OCI-LY1 (cell line): ENCODE results near the gene C19orf44.
A peak's percentile ranks its signal among the peaks of the same experiment; 100 is the strongest.

Experiments used
- H2AFZ ChIP-seq: fragments of 200-600 bp; sonication (generic), shearing (Covaris generic); 2 replicates; pipeline ENCODE4 v1.6.0; 2014; ENCODE audit warnings: antibody characterized with exemption, mild to moderate bottlenecking, low read length
- H3F3A ChIP-seq: fragments of 200-600 bp; sonication (generic), shearing (Covaris generic); 2 replicates; pipeline ENCODE4 v1.6.0; 2014; ENCODE audit warnings: mild to moderate bottlenecking, antibody characterized with exemption, low read length, moderate library complexity; ENCODE audit not compliant: insufficient read depth
- H3K27ac ChIP-seq: fragments of 200-600 bp; sonication (generic); 2 replicates; pipeline ENCODE4 v1.5.1; 2014; ENCODE audit warnings: low read length, mixed run types, mild to moderate bottlenecking, low read depth; ENCODE audit not compliant: poor library complexity, severe bottlenecking
- H3K27me3 ChIP-seq: fragments of 200-600 bp; sonication (generic); 2 replicates; pipeline ENCODE4 v1.6.0; 2014; ENCODE audit warnings: antibody characterized with exemption, mild to moderate bottlenecking, low read length, moderate library complexity; ENCODE audit not compliant: insufficient read depth
- H3K36me3 ChIP-seq: fragments of 200-600 bp; sonication (generic); 2 replicates; pipeline ENCODE4 v1.6.1; 2014; ENCODE audit warnings: mild to moderate bottlenecking, antibody characterized with exemption, low read length, moderate library complexity, mixed read lengths; ENCODE audit not compliant: insufficient read depth
- H3K4me1 ChIP-seq: fragments of 200-600 bp; sonication (generic); 2 replicates; pipeline ENCODE4 v1.5.1; 2014; ENCODE audit warnings: mild to moderate bottlenecking, low read length, moderate library complexity; ENCODE audit not compliant: insufficient read depth, severe bottlenecking
- H3K4me2 ChIP-seq: fragments of 200-600 bp; sonication (generic), shearing (Covaris generic); 2 replicates; pipeline ENCODE4 v1.6.1; 2014; ENCODE audit warnings: low read length
- H3K4me3 ChIP-seq: fragments of 200-600 bp; sonication (generic); 2 replicates; pipeline ENCODE4 v1.5.1; 2014; ENCODE audit warnings: low read length, low read depth, mild to moderate bottlenecking, mixed read lengths; ENCODE audit not compliant: poor library complexity, severe bottlenecking
- H3K79me2 ChIP-seq: fragments of 200-600 bp; shearing (Covaris generic); 2 replicates; pipeline ENCODE4 v1.6.1; 2016; ENCODE audit warnings: mixed run types, low read length, mixed read lengths; ENCODE audit not compliant: insufficient read depth
- H3K9ac ChIP-seq: fragments of 200-600 bp; sonication (generic), shearing (Covaris generic); 2 replicates; pipeline ENCODE4 v1.6.1; 2014; ENCODE audit warnings: mild to moderate bottlenecking, low read length, mixed read lengths
- H3K9me2 ChIP-seq: fragments of 200-600 bp; sonication (generic), shearing (Covaris generic); 2 replicates; pipeline ENCODE4 v1.6.1; 2014; ENCODE audit warnings: low read depth, mild to moderate bottlenecking, low read length, mixed read lengths
- H3K9me3 ChIP-seq: fragments of 200-600 bp; shearing (Covaris generic); 2 replicates; pipeline ENCODE4 v1.6.1; 2014; ENCODE audit warnings: low read length, mixed read lengths
- H4K20me1 ChIP-seq: fragments of 200-600 bp; sonication (generic), shearing (Covaris generic); 2 replicates; pipeline ENCODE4 v1.6.0; 2016; ENCODE audit warnings: mild to moderate bottlenecking, low read length; ENCODE audit not compliant: insufficient read depth
- CTCF ChIP-seq: fragments of 200-600 bp; sonication (generic), shearing (Covaris generic); IDR thresholded peaks from 2 replicates; pipeline ENCODE4 v1.5.1; 2017; ENCODE audit warnings: mild to moderate bottlenecking, antibody characterized with exemption, low read length, moderate library complexity, mixed read lengths
- EZH2 ChIP-seq: fragments of 200-600 bp; sonication (generic), shearing (Covaris generic); IDR thresholded peaks from 2 replicates; pipeline ENCODE4 v1.8.0; 2017; ENCODE audit warnings: borderline replicate concordance, mixed run types, mild to moderate bottlenecking, antibody characterized with exemption, low read length, moderate library complexity, mixed read lengths

Gene C19orf44

GRCh38 chr19:16518061-16518460 is 21.9 kb downstream of the C19orf44 start:
- H4K20me1 ChIP-seq: no peaks in the 10 kb centered on the region

GRCh38 chr19:16518483-16519229 is 22.5 kb downstream of the C19orf44 start:
- Histone ChIP-seq H3K9me2 (no peaks in the 10 kb centered on the region), H3K79me2 (no peaks in the 10 kb centered on the region), H3K36me3 (peaks cover 79% of the 10 kb centered on the region)

More at GRCh38 chr19:16518061-16518460, 21.9 kb downstream of the C19orf44 start:
- Histone ChIP-seq H3K27me3 (no peaks in the 10 kb centered on the region), H3K9me2 (no peaks in the 10 kb centered on the region), H3K79me2 (no peaks in the 10 kb centered on the region), H3K9ac (no peak overlapping the region), H2AFZ (no peak overlapping the region), H3K4me2 (no peak overlapping the region), H3F3A (no peaks in the 10 kb centered on the region), H3K4me3 (no peak overlapping the region), H3K27ac (no peak overlapping the region), H3K9me3 (no peaks in the 10 kb centered on the region), H3K4me1 (no peaks in the 10 kb centered on the region), H3K36me3 (peaks cover 79% of the 10 kb centered on the region)
- TF ChIP-seq CTCF (no peak), EZH2 (no peak)

GRCh38 chr19:16519230-16519687 is 23.1 kb downstream of the C19orf44 start:
- no peak overlapping the region for H3K27ac ChIP-seq

More at GRCh38 chr19:16518483-16519229, 22.5 kb downstream of the C19orf44 start:
- no peak overlapping the region for H3K4me3 ChIP-seq
- no peak overlapping the region for H3K9ac ChIP-seq
- H3K27me3 ChIP-seq: no peaks in the 10 kb centered on the region
- no peak overlapping the region for H2AFZ ChIP-seq
- TF ChIP-seq EZH2: no peak
- peak; percentile 27; the same call in 1 of the 2 replicates for TF ChIP-seq CTCF
- H3K4me1 ChIP-seq: no peaks in the 10 kb centered on the region
- no peak overlapping the region for H3K27ac ChIP-seq
- H4K20me1 ChIP-seq: no peaks in the 10 kb centered on the region
- H3K4me2 ChIP-seq: no peak overlapping the region
- no peaks in the 10 kb centered on the region for H3K9me3 ChIP-seq
- H3F3A ChIP-seq: no peaks in the 10 kb centered on the region

More at GRCh38 chr19:16519230-16519687, 23.1 kb downstream of the C19orf44 start:
- Histone ChIP-seq H3K9me2 (no peaks in the 10 kb centered on the region), H3K4me2 (no peak overlapping the region), H3K36me3 (peaks cover 84% of the 10 kb centered on the region), H3K9ac (no peak overlapping the region), H2AFZ (no peak overlapping the region), H3K27me3 (no peaks in the 10 kb centered on the region), H3F3A (no peaks in the 10 kb centered on the region), H3K4me1 (no peaks in the 10 kb centered on the region), H3K79me2 (no peaks in the 10 kb centered on the region), H4K20me1 (no peaks in the 10 kb centered on the region), H3K4me3 (no peak overlapping the region), H3K9me3 (no peaks in the 10 kb centered on the region)
- TF ChIP-seq EZH2 (no peak), CTCF (no peak)
